Inflammatory macrophage treated with lipopolysaccharide for 4 hours (primary cell): Measurements from ENCODE around the gene CCDC6.
"Not testable (repeated sequence)": the region's sequence is repeated elsewhere in the genome, so short reads cannot be mapped to it uniquely, and the experiment has no call there.

Experiments used
- DNase-seq: peaks from one replicate; pipeline ENCODE4 v3.0.0-alpha.2; 2020

Gene CCDC6

GRCh38 chr10:59805014-59805413, 101.3 kb downstream of the CCDC6 start:
- DNase-seq = no peak

GRCh38 chr10:59804220-59804619, 102.1 kb downstream of the CCDC6 start:
- no peak for DNase-seq

GRCh38 chr10:59803714-59804113, 102.6 kb downstream of the CCDC6 start:
- DNase-seq = peak; percentile 46

- no peak for DNase-seq
Measured at GRCh38 chr10:59801171-59801570, 105.2 kb downstream of the CCDC6 start.

- no peak for DNase-seq
Measured at GRCh38 chr10:59799421-59799820, 106.9 kb downstream of the CCDC6 start.

- DNase-seq = no peak
Measured at GRCh38 chr10:59793919-59794318, 112.4 kb downstream of the CCDC6 start.

- no peak for DNase-seq
Measured at GRCh38 chr10:59792812-59793211, 113.5 kb downstream of the CCDC6 start.

- DNase-seq = no peak
Measured at GRCh38 chr10:59791601-59792000, 114.8 kb downstream of the CCDC6 start.

- DNase-seq = not testable (repeated sequence)
Measured at GRCh38 chr10:59790080-59790479, 116.3 kb downstream of the CCDC6 start.

GRCh38 chr10:59788914-59789313, 117.4 kb downstream of the CCDC6 start:
- not testable (repeated sequence) for DNase-seq

- DNase-seq = not testable (repeated sequence)
Measured at GRCh38 chr10:59787032-59787431, 119.3 kb downstream of the CCDC6 start.

GRCh38 chr10:59785476-59785875, 120.9 kb downstream of the CCDC6 start:
- not testable (repeated sequence) for DNase-seq

GRCh38 chr10:59781511-59781910, 124.8 kb downstream of the CCDC6 start:
- DNase-seq = no peak

- DNase-seq = no peak
Measured at GRCh38 chr10:59779756-59780533, 126.4 kb downstream of the CCDC6 start.

GRCh38 chr10:59774451-59774850, 131.9 kb downstream of the CCDC6 start:
- DNase-seq = no peak

GRCh38 chr10:59773088-59773487, 133.3 kb downstream of the CCDC6 start:
- DNase-seq = no peak

- DNase-seq = no peak
Measured at GRCh38 chr10:59771162-59771807, 135.1 kb downstream of the CCDC6 start.

GRCh38 chr10:59770689-59771088, 135.7 kb downstream of the CCDC6 start:
- no peak for DNase-seq

GRCh38 chr10:59762505-59762904, 143.9 kb downstream of the CCDC6 start:
- no peak for DNase-seq

- DNase-seq = no peak
Measured at GRCh38 chr10:59757966-59758365, 148.4 kb downstream of the CCDC6 start.

GRCh38 chr10:59754951-59755350, 151.4 kb downstream of the CCDC6 start:
- DNase-seq = no peak

GRCh38 chr10:59753267-59753666, 153.1 kb downstream of the CCDC6 start, which contains the start of gene MRLN:
MRLN (minus strand) TSS chr10:59753455.
- no peak for DNase-seq

GRCh38 chr10:59752278-59752940, 153.9 kb downstream of the CCDC6 start:
- no peak for DNase-seq
